SH-SY5Y (cell line): Measurements from ENCODE around the gene NRP1.

Source experiments
- GATA2 ChIP-seq: IDR thresholded peaks from 2 replicates; pipeline ENCODE4 v1.6.1; 2011; ENCODE audit warnings: mild to moderate bottlenecking, low read depth, low read length
- GATA3 ChIP-seq: IDR thresholded peaks from 2 replicates; pipeline ENCODE4 v1.6.1; 2011; ENCODE audit warnings: low read depth, mild to moderate bottlenecking, low read length, moderate library complexity

DNA sequence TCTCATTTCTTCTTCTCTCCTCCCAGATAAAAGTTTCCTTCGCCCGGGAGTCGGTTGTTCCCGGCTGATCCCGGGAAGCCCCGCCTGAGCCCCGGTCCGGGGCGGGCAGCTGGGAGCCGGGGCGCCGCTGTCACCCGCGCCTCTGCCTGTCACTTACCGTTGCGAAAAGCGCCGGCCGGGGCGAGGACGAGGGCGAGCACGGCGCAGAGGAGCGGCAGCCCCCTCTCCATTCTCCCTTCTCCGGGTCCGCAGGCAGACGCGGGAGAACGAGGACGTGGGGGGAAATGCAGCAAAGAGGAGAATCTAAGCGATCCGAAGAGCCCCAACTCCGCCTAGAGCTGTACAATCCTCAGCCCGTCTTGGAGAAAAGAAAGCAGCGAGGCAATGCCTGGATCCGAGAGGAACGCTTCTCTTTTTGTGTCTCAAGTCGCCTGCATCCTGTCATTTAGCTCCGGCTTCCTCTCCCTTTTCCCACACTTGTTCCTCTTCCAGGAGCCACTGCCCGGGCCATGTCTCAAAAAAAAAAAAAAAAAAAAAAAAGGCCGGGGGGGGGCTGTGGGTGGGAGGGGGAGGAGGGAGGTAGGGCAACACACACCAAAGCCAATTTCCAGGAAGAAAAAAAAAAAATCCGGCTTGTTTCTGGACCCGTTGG lies at the start of gene NRP1:
- no peak for TF ChIP-seq GATA3
- no peak for TF ChIP-seq GATA2
